ENCODE results near the gene MED4.

Gene MED4

GRCh38 chr13:48094781-48095502, at the start of gene MED4:
Gene MED4 (minus strand): TSS chr13:48095104. CDS start chr13:48095078, 26 bp downstream.
- DNase-seq = peak; percentile 64

GRCh38 chr13:48144413-48145035, 49.6 kb upstream of the MED4 start:
- DNase-seq = no peak

GRCh38 chr13:48142436-48142835, 47.5 kb upstream of the MED4 start:
- no peak for DNase-seq

- DNase-seq = no peak
These were observed 43.4 kb upstream of the MED4 start for GRCh38 chr13:48138270-48138669.

GRCh38 chr13:48132961-48133360, 38.1 kb upstream of the MED4 start:
- DNase-seq = no peak

GRCh38 chr13:48131533-48131932, 36.6 kb upstream of the MED4 start:
- DNase-seq = no peak

GRCh38 chr13:48126944-48127830, 32.3 kb upstream of the MED4 start:
- peak; percentile 37 for DNase-seq

- no peak for DNase-seq
These were observed 30.9 kb upstream of the MED4 start for GRCh38 chr13:48125794-48126228.

- no peak for DNase-seq
These were observed 28.9 kb upstream of the MED4 start for GRCh38 chr13:48123812-48124211.

GRCh38 chr13:48121733-48122132, 26.8 kb upstream of the MED4 start:
- no peak for DNase-seq

GRCh38 chr13:48120241-48120640, 25.3 kb upstream of the MED4 start:
- no peak for DNase-seq

- DNase-seq = no peak
These were observed 23.1 kb upstream of the MED4 start for GRCh38 chr13:48118030-48118429.

GRCh38 chr13:48116808-48117207, 21.9 kb upstream of the MED4 start:
- DNase-seq = no peak

GRCh38 chr13:48113756-48114130, 18.8 kb upstream of the MED4 start:
- no peak for DNase-seq

- DNase-seq = no peak
These were observed 18.2 kb upstream of the MED4 start for GRCh38 chr13:48112896-48113755.

GRCh38 chr13:48110931-48111721, 16.2 kb upstream of the MED4 start:
- DNase-seq = no peak

GRCh38 chr13:48110132-48110868, 15.4 kb upstream of the MED4 start:
- DNase-seq = no peak

- DNase-seq = no peak
These were observed 13.2 kb upstream of the MED4 start for GRCh38 chr13:48108106-48108505.

GRCh38 chr13:48097793-48098192, 2.9 kb upstream of the MED4 start:
- DNase-seq = no peak

GRCh38 chr13:48096670-48097069, 1.8 kb upstream of the MED4 start:
- DNase-seq = no peak

GRCh38 chr13:48094404-48094780, 512 bp downstream of the MED4 start:
- DNase-seq = no peak
